ENCODE data around the gene ASIC4.

Gene ASIC4

GRCh38 chr2:219514196-219514761 lies at the start of gene ASIC4:
Gene ASIC4, plus strand, starts transcription at chr2:219514482. Its CDS starts 243 bp downstream, at chr2:219514725.
- DNase-seq, result no peak

DNA sequence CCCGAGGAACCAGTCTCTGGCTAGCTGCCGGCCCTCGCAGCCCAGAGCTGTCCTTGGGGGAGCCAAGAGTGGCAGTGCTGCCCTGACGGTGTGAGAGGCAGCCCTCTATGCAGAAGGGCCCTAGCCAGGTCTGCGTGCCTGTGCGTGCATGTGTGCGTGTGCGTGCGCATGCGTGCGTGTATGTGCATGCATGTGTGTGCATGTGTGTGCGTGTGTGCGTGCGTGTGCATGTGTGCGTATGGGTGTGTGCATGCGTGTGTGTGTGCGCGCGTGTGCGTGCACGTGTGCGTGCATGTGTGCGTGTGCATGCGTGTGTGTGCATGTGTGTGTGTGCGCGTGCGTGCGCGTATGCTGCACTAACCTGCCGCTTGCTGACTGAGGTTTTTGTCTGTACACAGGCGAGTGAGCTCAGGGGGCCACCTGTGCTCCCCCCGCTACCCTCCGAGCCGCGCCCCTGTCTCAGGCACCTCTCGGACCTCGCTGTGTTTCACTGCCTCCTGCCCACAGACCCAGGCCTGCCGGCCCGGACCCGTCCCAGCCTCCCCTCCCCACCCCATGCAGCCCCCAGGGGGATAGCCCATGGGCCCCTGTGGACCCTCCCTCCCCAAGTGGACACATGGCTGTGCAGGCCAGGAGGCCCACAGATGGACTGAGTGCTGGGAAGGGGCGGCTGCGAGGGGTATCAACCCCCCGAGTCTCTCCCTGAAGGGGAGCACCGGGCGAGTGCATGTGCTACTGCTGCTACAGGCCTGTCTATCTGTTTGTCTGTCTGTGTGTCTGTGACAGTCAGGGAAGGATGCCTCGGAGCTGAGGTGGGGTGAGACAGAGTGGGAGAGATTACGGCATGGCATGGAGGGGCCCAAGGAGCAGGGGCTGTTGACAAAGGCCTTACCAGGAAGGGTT lies 48.4 kb upstream of the ASIC4 start:
- no peak for DNase-seq

DNA sequence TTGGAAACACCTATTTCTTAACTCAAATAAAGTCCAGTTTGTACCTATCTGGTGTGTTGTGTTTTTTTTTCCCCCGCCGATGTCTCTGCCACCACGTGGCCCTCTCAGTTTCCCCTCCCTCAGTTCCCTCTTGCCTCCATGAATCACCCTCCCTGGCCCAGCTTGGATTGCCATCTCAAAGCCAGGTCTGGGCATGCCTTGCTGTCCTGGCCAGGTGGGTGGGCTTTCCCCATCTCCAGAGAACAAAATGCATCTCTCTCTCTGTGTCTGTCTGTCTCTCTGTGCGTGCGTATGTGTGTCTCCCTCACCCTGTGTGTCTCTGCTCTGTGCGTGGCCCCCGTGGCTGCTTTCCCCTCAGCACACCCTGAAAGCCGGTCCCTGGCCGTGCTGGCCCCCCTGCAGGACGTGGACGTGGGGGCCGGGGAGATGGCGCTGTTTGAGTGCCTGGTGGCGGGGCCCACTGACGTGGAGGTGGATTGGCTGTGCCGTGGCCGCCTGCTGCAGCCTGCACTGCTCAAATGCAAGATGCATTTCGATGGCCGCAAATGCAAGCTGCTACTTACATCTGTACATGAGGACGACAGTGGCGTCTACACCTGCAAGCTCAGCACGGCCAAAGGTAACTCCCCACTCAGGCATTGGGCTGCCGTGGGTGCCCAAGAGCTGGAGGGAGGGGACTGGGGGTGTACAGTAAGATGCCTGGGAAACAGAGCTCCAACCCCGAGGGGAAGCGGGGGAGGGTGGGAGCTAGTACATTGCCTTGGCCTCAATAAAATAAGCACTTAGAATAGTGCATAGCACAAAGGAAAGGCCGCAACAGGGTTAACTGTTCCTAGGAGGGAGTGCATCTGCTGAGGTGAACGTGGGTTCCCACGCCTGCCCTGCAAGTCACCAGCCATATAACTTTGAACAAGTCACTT lies 47.2 kb upstream of the ASIC4 start:
- DNase-seq, result no peak

- DNase-seq, result no peak
These were observed 46.6 kb upstream of the ASIC4 start for GRCh38 chr2:219467736-219468075.

GRCh38 chr2:219468410-219469185 lies 45.7 kb upstream of the ASIC4 start:
- no peak for DNase-seq

GRCh38 chr2:219469186-219469724 lies 45.0 kb upstream of the ASIC4 start:
- no peak for DNase-seq

DNA sequence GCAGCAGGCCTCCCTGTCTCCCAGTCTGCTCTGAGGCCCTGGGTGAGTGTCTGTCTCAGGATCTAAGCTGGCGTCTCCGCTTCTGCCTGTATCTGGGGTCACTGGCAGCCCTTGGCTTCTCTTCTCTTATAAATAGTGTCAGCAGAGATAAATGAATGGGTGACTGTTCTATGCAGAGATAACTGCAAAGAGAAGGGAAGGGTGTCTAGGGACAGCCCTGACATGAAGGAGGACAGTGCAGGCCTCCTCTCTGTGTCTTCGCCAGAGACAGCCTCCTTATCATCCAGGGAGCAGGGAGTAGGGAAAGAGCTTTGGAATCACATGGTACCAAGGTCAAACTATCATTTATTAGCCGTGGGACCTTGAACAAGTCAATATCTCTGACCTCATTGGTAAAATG lies 43.9 kb upstream of the ASIC4 start:
- DNase-seq, result no peak

DNA sequence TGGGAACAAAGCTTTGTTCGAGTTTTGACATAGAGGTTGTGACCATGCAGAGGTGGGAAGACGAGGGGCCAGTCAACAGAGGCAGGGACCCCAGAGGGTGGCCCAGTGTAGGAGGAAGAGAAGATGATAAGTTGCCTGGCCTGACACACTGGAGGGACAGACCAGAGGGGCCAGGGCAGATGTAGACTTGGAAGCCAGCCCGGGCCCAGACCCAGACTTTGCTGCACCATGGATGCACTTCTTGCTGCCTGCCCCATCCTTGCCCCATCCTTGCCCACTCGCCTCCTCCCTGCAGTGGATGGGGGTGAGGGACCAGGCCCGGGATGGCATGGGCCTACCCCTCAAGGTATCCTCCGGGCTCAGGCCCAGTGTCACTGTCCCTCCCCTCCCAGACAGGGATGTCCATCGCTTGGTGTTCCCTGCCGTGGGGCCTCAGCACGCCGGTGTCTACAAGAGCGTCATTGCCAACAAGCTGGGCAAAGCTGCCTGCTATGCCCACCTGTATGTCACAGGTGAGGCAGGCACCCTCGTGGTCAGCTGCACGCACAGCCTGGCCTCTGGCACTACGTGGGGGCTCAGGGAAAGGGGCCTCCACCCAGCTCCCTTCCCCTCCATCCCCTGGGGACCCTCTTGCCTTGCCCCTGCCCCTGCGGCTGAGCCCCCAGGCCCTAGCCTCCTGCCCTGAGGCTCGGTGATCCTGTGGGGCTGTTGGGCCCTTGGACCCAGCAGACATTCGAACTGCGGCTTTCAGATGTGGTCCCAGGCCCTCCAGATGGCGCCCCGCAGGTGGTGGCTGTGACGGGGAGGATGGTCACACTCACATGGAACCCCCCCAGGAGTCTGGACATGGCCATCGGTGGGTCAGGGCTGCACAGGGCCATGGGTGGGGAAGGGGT lies 42.6 kb upstream of the ASIC4 start:
- DNase-seq, result no peak

- no peak for DNase-seq
These were observed 41.6 kb upstream of the ASIC4 start for GRCh38 chr2:219472629-219473187.

DNA sequence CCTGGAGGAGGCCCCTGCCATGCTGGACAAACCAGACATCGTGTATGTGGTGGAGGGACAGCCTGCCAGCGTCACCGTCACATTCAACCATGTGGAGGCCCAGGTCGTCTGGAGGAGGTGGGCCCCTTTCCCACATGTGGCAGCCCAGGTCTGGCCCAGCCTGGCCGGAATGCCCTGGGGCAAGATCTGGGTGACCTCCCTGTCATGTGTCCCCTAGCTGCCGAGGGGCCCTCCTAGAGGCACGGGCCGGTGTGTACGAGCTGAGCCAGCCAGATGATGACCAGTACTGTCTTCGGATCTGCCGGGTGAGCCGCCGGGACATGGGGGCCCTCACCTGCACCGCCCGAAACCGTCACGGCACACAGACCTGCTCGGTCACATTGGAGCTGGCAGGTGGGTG lies 40.8 kb upstream of the ASIC4 start:
- no peak for DNase-seq

DNA sequence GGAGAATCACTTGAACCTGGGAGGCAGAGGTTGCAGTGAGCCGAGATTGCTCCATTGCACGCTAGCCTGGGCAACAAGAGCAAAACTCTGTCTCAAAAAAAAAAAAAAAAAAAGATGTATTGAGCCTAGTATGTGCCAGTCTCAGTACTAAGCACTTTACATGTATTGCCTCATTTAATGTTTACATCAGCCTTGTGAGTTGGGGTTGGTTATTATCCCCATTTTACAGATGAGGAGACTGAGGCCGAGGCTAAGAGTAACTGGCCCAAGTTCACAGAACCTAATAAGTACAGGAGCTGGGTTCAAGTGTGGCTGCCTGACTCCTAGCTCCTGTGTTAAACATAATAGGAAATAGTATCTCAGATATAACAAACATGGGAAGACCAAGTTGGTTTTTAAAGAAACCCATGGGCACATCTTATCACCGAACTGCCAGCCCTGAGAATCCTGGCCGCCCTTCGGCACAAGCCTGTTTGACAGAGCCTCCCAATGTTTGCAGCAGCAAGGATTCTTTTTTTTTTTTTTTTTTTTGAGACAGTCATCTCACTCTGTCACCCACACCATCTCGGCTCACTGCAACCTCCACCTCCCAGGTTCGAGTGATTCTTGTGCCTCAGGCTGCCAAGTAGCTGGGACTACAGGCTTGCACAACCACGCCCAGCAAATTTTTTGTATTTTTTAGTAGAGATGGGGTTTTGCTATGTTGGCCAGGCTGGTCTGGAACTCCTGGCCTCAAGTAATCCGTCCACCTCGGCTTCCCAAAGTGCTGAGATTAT lies 39.8 kb upstream of the ASIC4 start:
- DNase-seq, result no peak

- DNase-seq, result no peak
These were observed 39.0 kb upstream of the ASIC4 start for GRCh38 chr2:219475278-219475677.

GRCh38 chr2:219475697-219476651 lies 38.3 kb upstream of the ASIC4 start:
- peak; percentile 9 for DNase-seq

DNA sequence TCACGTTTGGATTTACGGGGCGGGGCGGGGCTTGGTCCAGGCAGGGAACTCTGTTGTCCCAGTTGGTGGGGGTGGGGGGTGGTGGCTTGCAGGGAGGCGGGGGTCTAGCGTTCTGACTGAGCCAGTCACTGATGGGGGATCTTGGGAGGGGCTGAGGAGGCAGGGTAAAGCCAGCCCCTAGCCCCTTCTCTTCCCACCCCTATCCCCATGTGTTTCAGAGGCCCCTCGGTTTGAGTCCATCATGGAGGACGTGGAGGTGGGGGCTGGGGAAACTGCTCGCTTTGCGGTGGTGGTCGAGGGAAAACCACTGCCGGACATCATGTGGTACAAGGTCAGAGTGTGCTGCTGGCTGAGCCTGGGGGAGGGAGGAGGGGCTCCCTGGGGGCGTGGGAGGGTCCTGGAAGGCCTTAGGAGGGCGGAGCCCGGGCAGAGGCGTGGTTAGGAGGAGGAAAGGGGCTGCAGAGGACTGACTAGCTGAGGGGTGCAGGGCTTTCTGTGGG lies 37.6 kb upstream of the ASIC4 start:
- DNase-seq, result no peak

- DNase-seq, result no peak
These were observed 37.1 kb upstream of the ASIC4 start for GRCh38 chr2:219477179-219477578.

- DNase-seq, result no peak
These were observed 36.5 kb upstream of the ASIC4 start for GRCh38 chr2:219477815-219478214.

GRCh38 chr2:219478916-219479315 lies 35.4 kb upstream of the ASIC4 start:
- DNase-seq, result no peak

GRCh38 chr2:219480004-219480403 lies 34.3 kb upstream of the ASIC4 start:
- no peak for DNase-seq
